PC-3 (cell line): ENCODE measurements around the gene CUTA.

Experiments
- EZH2 ChIP-seq: fragments of 300-600 bp; sonication (generic); IDR thresholded peaks from one replicate; pipeline ENCODE4 v1.6.1; 2017; ENCODE audit warnings: antibody characterized with exemption, mild to moderate bottlenecking, low read length; ENCODE audit not compliant: unreplicated experiment
- TF ChIP-seq, protein P1 (sequence below): fragments of 300-600 bp; sonication (generic); conservative IDR thresholded peaks from 2 replicates; pipeline ENCODE4 v1.5.1; 2017; ENCODE audit warnings: antibody characterized with exemption, low read depth, mild to moderate bottlenecking, low read length

DNA sequence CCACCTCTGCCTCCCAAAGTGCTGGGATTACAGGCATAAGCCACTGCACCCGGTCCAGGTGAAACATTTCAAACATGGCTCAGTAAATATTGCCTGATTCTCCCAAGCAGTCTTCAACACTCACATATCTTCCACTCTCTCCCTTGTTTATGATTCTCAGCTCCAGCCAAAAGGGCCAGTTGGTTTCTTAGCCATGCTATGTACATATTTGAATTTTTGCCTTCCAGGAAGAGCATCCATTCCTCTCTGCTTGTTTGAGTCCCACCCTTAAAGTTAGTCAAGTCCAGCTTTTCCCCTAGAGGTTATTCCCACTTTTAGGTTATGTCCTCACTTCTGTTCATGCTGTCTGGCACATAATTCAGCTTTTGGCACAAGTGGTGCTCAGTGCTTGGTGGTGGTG, 20.4 kb downstream of the CUTA start:
- TF ChIP-seq, protein P1, sequence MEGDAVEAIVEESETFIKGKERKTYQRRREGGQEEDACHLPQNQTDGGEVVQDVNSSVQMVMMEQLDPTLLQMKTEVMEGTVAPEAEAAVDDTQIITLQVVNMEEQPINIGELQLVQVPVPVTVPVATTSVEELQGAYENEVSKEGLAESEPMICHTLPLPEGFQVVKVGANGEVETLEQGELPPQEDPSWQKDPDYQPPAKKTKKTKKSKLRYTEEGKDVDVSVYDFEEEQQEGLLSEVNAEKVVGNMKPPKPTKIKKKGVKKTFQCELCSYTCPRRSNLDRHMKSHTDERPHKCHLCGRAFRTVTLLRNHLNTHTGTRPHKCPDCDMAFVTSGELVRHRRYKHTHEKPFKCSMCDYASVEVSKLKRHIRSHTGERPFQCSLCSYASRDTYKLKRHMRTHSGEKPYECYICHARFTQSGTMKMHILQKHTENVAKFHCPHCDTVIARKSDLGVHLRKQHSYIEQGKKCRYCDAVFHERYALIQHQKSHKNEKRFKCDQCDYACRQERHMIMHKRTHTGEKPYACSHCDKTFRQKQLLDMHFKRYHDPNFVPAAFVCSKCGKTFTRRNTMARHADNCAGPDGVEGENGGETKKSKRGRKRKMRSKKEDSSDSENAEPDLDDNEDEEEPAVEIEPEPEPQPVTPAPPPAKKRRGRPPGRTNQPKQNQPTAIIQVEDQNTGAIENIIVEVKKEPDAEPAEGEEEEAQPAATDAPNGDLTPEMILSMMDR = no peak
- no peak for TF ChIP-seq EZH2
